Epidermal melanocyte (primary cell): Measurements from ENCODE around the gene GABRG3.

Source experiments
- DNase-seq: peaks from one replicate; pipeline ENCODE4 v3.0.0; 2011; ENCODE audit warnings: low spot score; ENCODE audit not compliant: insufficient read length

The GABRG3 gene

GRCh38 chr15:27495963-27496459 is 525.0 kb downstream of the GABRG3 start:
- DNase-seq, result no peak

GRCh38 chr15:27498700-27499099 is 527.7 kb downstream of the GABRG3 start:
- no peak for DNase-seq

GRCh38 chr15:27499191-27499590 is 528.2 kb downstream of the GABRG3 start:
- DNase-seq, result no peak

GRCh38 chr15:27499719-27500118 is 528.7 kb downstream of the GABRG3 start:
- DNase-seq, result no peak

GRCh38 chr15:27500206-27500605 is 529.2 kb downstream of the GABRG3 start:
- DNase-seq, result no peak

GRCh38 chr15:27506752-27507151 is 535.8 kb downstream of the GABRG3 start:
- no peak for DNase-seq

- no peak for DNase-seq
Observed at GRCh38 chr15:27509014-27509413, 538.0 kb downstream of the GABRG3 start.

- DNase-seq, result no peak
Observed at GRCh38 chr15:27512281-27513001, 541.5 kb downstream of the GABRG3 start.

- DNase-seq, result no peak
Observed at GRCh38 chr15:27514526-27514925, 543.5 kb downstream of the GABRG3 start.

GRCh38 chr15:27527490-27528067 is 556.6 kb downstream of the GABRG3 start:
- no peak for DNase-seq

- DNase-seq, result no peak
Observed at GRCh38 chr15:27529399-27529798, 558.4 kb downstream of the GABRG3 start.

- DNase-seq, result no peak
Observed at GRCh38 chr15:27530994-27531393, 560.0 kb downstream of the GABRG3 start.

- no peak for DNase-seq
Observed at GRCh38 chr15:27532358-27532757, 561.4 kb downstream of the GABRG3 start.

GRCh38 chr15:27535445-27536129 is 564.6 kb downstream of the GABRG3 start:
- DNase-seq, result no peak

- no peak for DNase-seq
Observed at GRCh38 chr15:27538325-27538724, 567.3 kb downstream of the GABRG3 start.

GRCh38 chr15:27541581-27541980 is 570.6 kb downstream of the GABRG3 start:
- DNase-seq, result no peak

GRCh38 chr15:27545494-27546255 is 574.7 kb downstream of the GABRG3 start:
- no peak for DNase-seq

- DNase-seq, result no peak
Observed at GRCh38 chr15:27549746-27550145, 578.8 kb downstream of the GABRG3 start.

- DNase-seq, result no peak
Observed at GRCh38 chr15:27550635-27551034, 579.7 kb downstream of the GABRG3 start.

GRCh38 chr15:27561816-27562215 is 590.8 kb downstream of the GABRG3 start:
- no peak for DNase-seq

- no peak for DNase-seq
Observed at GRCh38 chr15:27563765-27564370, 592.9 kb downstream of the GABRG3 start.
